Panc1 (cell line): ENCODE measurements around the gene ELAPOR2. TPM values are rescaled to one million over a fixed set of nuclear protein-coding genes. Genes with fewer than 3 reads are reported as not detected.
"Not testable (repeated sequence)": the region's sequence is repeated elsewhere in the genome, so short reads cannot be mapped to it uniquely, and the experiment has no call there.

ENCODE experiments used
- ATAC-seq: fragments of 200-7000 bp; cut with Tn5 transposase; 2 replicates; pipeline ENCODE4 v1.9.1; 2020; ENCODE audit warnings: mild to moderate bottlenecking, moderate library complexity
- BruUV-seq: library from RNA; stranded (reverse); fragments of 400-500 nt; replicated peaks from 2 replicates; lab custom pipeline; 2021; lab: Mats Ljungman, UMichigan
- CTCF ChIA-PET: fragments of 300-600 bp; sonication (Branson Sonifier 250); formaldehyde crosslinking; loops from one replicate; lab custom pipeline; 2022; ENCODE audit warnings: antibody characterized with exemption; lab: Charles Lee
- POLR2A ChIA-PET: fragments of 300-600 bp; sonication (Branson Sonifier 250); formaldehyde crosslinking; loops from one replicate; lab custom pipeline; 2022; ENCODE audit warnings: antibody characterized with exemption; lab: Charles Lee
- DNase-seq: peaks from one replicate; pipeline ENCODE4 v3.0.0-alpha.2; 2010; ENCODE audit warnings: low read depth, low spot score
- H3K27ac ChIP-seq: 2 replicates; pipeline ENCODE4 v1.5.1; 2011; ENCODE audit warnings: mild to moderate bottlenecking, low read length, inconsistent platforms
- H3K27me3 ChIP-seq: fragments of 200-500 bp; sonication (Bioruptor generic); 2 replicates; pipeline ENCODE4 v1.6.0; 2014; ENCODE audit warnings: low read length, inconsistent platforms; ENCODE audit not compliant: control insufficient read depth, insufficient read depth
- H3K36me3 ChIP-seq: fragments of 200-500 bp; sonication (Bioruptor generic); 2 replicates; pipeline ENCODE4 v1.5.1; 2014; ENCODE audit warnings: inconsistent platforms, mild to moderate bottlenecking, low read length, moderate library complexity; ENCODE audit not compliant: control insufficient read depth, insufficient read depth
- H3K4me1 ChIP-seq: 2 replicates; pipeline ENCODE4 v1.5.1; 2011; ENCODE audit warnings: inconsistent platforms, mild to moderate bottlenecking, low read length, moderate library complexity; ENCODE audit not compliant: control insufficient read depth, insufficient read depth
- H3K4me3 ChIP-seq, 2 experiments: 2 replicates each; pipeline ENCODE4 v1.5.1; 2011 to 2012; ENCODE audit warnings: low read depth in 2 of 2, low read length in 2 of 2, mild to moderate bottlenecking in 2 of 2, inconsistent platforms in 1 of 2, moderate library complexity in 1 of 2
- H3K9me3 ChIP-seq: fragments of 200-500 bp; sonication (Bioruptor generic); 2 replicates; pipeline ENCODE4 v1.5.1; 2014; ENCODE audit warnings: low read depth, mild to moderate bottlenecking, inconsistent platforms, low read length, moderate library complexity; ENCODE audit not compliant: control insufficient read depth, insufficient read depth
- CTCF ChIP-seq: fragments of 450-650 bp; IDR thresholded peaks from 2 replicates; pipeline ENCODE4 v1.5.1; 2017; ENCODE audit warnings: mild to moderate bottlenecking
- POLR2AphosphoS5 ChIP-seq: IDR thresholded peaks from 2 replicates; pipeline ENCODE4 v1.6.1; 2012; ENCODE audit warnings: mild to moderate bottlenecking, low read depth, low read length, moderate library complexity
- REST ChIP-seq, 2 experiments: IDR thresholded peaks; 2 replicates each; pipeline ENCODE4 v1.6.1; 2011 to 2012; ENCODE audit warnings: low read depth in 2 of 2, control low read depth in 1 of 2, low read length in 1 of 2, mild to moderate bottlenecking in 1 of 2, moderate library complexity in 1 of 2; ENCODE audit not compliant: insufficient read depth in 1 of 2
- SIN3A ChIP-seq: IDR thresholded peaks from 2 replicates; pipeline ENCODE4 v1.6.1; 2012; ENCODE audit warnings: low read depth, mild to moderate bottlenecking, low read length, moderate library complexity, borderline replicate concordance; ENCODE audit not compliant: insufficient read depth
- TCF7L2 ChIP-seq: IDR thresholded peaks from 2 replicates; pipeline ENCODE4 v1.6.1; 2011; ENCODE audit warnings: mild to moderate bottlenecking, low read depth, low read length, inconsistent platforms
- in situ Hi-C: cut with HindIII; loops from 2 replicates; pipeline ENCODE4 v1.10.0; 2016; ENCODE audit warnings: low sequenced_read_pairs, low pct_unique_long_range_greater_than_20kb
- intact Hi-C: fragments of 100-400 bp; cut with micrococcal nuclease; formaldehyde crosslinking; loops from one replicate; pipeline ENCODE4 v1.10.0; 2022; ENCODE audit not compliant: unreplicated experiment
- total RNA-seq: library from RNA; stranded (reverse); gene quantifications from one replicate; pipeline ENCODE4 v1.2.1, GENCODE V29; 2021; ENCODE audit not compliant: unreplicated experiment

ELAPOR2 gene
- total RNA-seq, 1 experiment from 2014 or later = 0.39 TPM

GRCh38 chr7:87048839-87049238 lies 10.6 kb downstream of the ELAPOR2 start:
- ATAC-seq (no peak), DNase-seq (no peak)
- in situ Hi-C loops (no loop called here), intact Hi-C loops (no loop called here)
- no peak overlapping the region for H3K27ac ChIP-seq
- H3K4me3 ChIP-seq = no peak overlapping the region
- no peaks in the 10 kb centered on the region for H3K36me3 ChIP-seq
- BruUV-seq = no TSS peak
- no peaks in the 10 kb centered on the region for H3K27me3 ChIP-seq
- no peaks in the 10 kb centered on the region for H3K9me3 ChIP-seq
- ChIA-PET CTCF (no interaction called here), POLR2A (no interaction called here)
- TF ChIP-seq TCF7L2 (no peak), POLR2AphosphoS5 (no peak), SIN3A (no peak), CTCF (no peak), REST (IDR thresholded peaks at IDR 0.05; ENCODE audit: insufficient read depth in 1 of 2, low read depth in 2 of 2, low read length in 1 of 2) (no peak)
- no peaks in the 10 kb centered on the region for H3K4me1 ChIP-seq

GRCh38 chr7:87046456-87046855 lies 13.0 kb downstream of the ELAPOR2 start:
- CTCF ChIA-PET = no interaction called here
- DNase-seq = no peak
- no peak for ATAC-seq
- no peaks in the 10 kb centered on the region for H3K27me3 ChIP-seq
- no peaks in the 10 kb centered on the region for H3K4me1 ChIP-seq
- intact Hi-C loops = no loop called here
- BruUV-seq = no TSS peak
- POLR2A ChIA-PET = no interaction called here
- H3K36me3 ChIP-seq = no peaks in the 10 kb centered on the region
- in situ Hi-C loops = no loop called here
- no peak overlapping the region for H3K4me3 ChIP-seq
- H3K27ac ChIP-seq = no peak overlapping the region
- H3K9me3 ChIP-seq = no peaks in the 10 kb centered on the region
- no peak for TF ChIP-seq TCF7L2
- TF ChIP-seq POLR2AphosphoS5 = no peak
- TF ChIP-seq REST (IDR thresholded peaks at IDR 0.05; ENCODE audit: insufficient read depth in 1 of 2, low read depth in 2 of 2, low read length in 1 of 2) = no peak
- no peak for TF ChIP-seq CTCF
- TF ChIP-seq SIN3A = no peak

- POLR2A ChIA-PET, intact Hi-C loops, CTCF ChIA-PET, H3K4me1 ChIP-seq, H3K36me3 ChIP-seq, H3K4me3 ChIP-seq, DNase-seq, H3K9me3 ChIP-seq, BruUV-seq, H3K27ac ChIP-seq, H3K27me3 ChIP-seq, in situ Hi-C loops, ATAC-seq: not testable (repeated sequence)
Observed at GRCh38 chr7:87044713-87045112, 14.7 kb downstream of the ELAPOR2 start.

- intact Hi-C loops, H3K4me1 ChIP-seq, H3K27ac ChIP-seq, BruUV-seq, H3K4me3 ChIP-seq, DNase-seq, CTCF ChIA-PET, H3K27me3 ChIP-seq, H3K36me3 ChIP-seq, POLR2A ChIA-PET, in situ Hi-C loops, ATAC-seq, H3K9me3 ChIP-seq: not testable (repeated sequence)
Observed at GRCh38 chr7:87041586-87041985, 17.9 kb downstream of the ELAPOR2 start.
